HK-2 (cell line): ENCODE measurements around the gene APOA4.

Source experiments
- DNase-seq: peaks from one replicate; pipeline ENCODE4 v3.0.0-alpha.2; 2018; ENCODE audit not compliant: unreplicated experiment

APOA4 gene

GRCh38 chr11:116830184-116830912, 7.2 kb upstream of the APOA4 start:
- no peak for DNase-seq

- no peak for DNase-seq
Measured at GRCh38 chr11:116829525-116830183, 6.5 kb upstream of the APOA4 start, which contains the start of gene APOC3. TSS of gene APOC3 (plus strand) at chr11:116829907. CDS start at chr11:116830583, 676 bp downstream.

- no peak for DNase-seq
Measured at GRCh38 chr11:116828632-116829524, 5.8 kb upstream of the APOA4 start.

- DNase-seq = no peak
Measured at GRCh38 chr11:116827461-116827860, 4.4 kb upstream of the APOA4 start.

GRCh38 chr11:116826751-116827431, 3.8 kb upstream of the APOA4 start:
- DNase-seq = no peak

GRCh38 chr11:116825854-116826750, 3.0 kb upstream of the APOA4 start:
- DNase-seq = no peak

GRCh38 chr11:116825434-116825833, 2.3 kb upstream of the APOA4 start:
- no peak for DNase-seq

- DNase-seq = no peak
Measured at GRCh38 chr11:116822575-116822974, 529 bp downstream of the APOA4 start.

- DNase-seq = no peak
Measured at GRCh38 chr11:116821050-116821918, 1.8 kb downstream of the APOA4 start.

- no peak for DNase-seq
Measured at GRCh38 chr11:116819049-116819448, 4.1 kb downstream of the APOA4 start.

GRCh38 chr11:116814502-116814901, 8.6 kb downstream of the APOA4 start:
- DNase-seq = no peak

- DNase-seq = no peak
Measured at GRCh38 chr11:116813781-116814471, 9.2 kb downstream of the APOA4 start.

- no peak for DNase-seq
Measured at GRCh38 chr11:116813170-116813569, 9.9 kb downstream of the APOA4 start.

GRCh38 chr11:116812109-116812508, 11.0 kb downstream of the APOA4 start:
- no peak for DNase-seq

- DNase-seq = no peak
Measured at GRCh38 chr11:116811194-116811593, 11.9 kb downstream of the APOA4 start.

GRCh38 chr11:116808262-116809175, 14.6 kb downstream of the APOA4 start:
- no peak for DNase-seq

- no peak for DNase-seq
Measured at GRCh38 chr11:116807601-116808261, 15.4 kb downstream of the APOA4 start.
